ENCODE data around the gene NFKB1. TPM values are rescaled to one million over a fixed set of nuclear protein-coding genes. Genes with fewer than 3 reads are reported as not detected.

Gene NFKB1
- polyA plus RNA-seq, 1 donor from 2014 or later, result 8.6 TPM

- Histone ChIP-seq H3K4me2 (ENCODE audit: low read length) (no peak overlapping the region), H4K20me1 (ENCODE audit: insufficient read depth) (no peaks in the 10 kb centered on the region), H3K9me3 (ENCODE audit: low read length) (no peaks in the 10 kb centered on the region), H3K27me3 (ENCODE audit: insufficient read depth, low read depth, low read length) (no peaks in the 10 kb centered on the region), H3K27ac (ENCODE audit: low read length) (no peak overlapping the region), H3K79me2 (replicated peaks; ENCODE audit: insufficient read depth, low read length) (no peaks in the 10 kb centered on the region), H2AFZ (ENCODE audit: low read depth, low read length) (no peak overlapping the region), H3K4me3 (ENCODE audit: low read length) (no peak overlapping the region), H3K9ac (ENCODE audit: low read length) (no peak overlapping the region), H3K36me3 (ENCODE audit: insufficient read depth, low read length) (no peaks in the 10 kb centered on the region), H3K9me2 (ENCODE audit: insufficient read depth, low read length) (no peaks in the 10 kb centered on the region), H3F3A (ENCODE audit: insufficient read depth, low read length, poor library complexity, severe bottlenecking) (no peaks in the 10 kb centered on the region)
- TF ChIP-seq RAD21 (conservative IDR thresholded peaks at IDR 0.05) (no peak), EP300 (conservative IDR thresholded peaks at IDR 0.05; ENCODE audit: poor library complexity, severe bottlenecking) (no peak), REST (IDR thresholded peaks at IDR 0.05; ENCODE audit: borderline replicate concordance) (no peak), SMC3 (conservative IDR thresholded peaks at IDR 0.05; ENCODE audit: poor library complexity) (no peak), MXI1 (conservative IDR thresholded peaks at IDR 0.05; ENCODE audit: poor library complexity, severe bottlenecking) (no peak), EZH2 (IDR thresholded peaks at IDR 0.05; ENCODE audit: borderline replicate concordance, insufficient read depth, low read length, poor library complexity, severe bottlenecking) (no peak), TAF1 (IDR thresholded peaks at IDR 0.05; ENCODE audit: low read depth) (no peak), POLR2AphosphoS5 (IDR thresholded peaks at IDR 0.05) (no peak)
- TF ChIP-seq, protein P1, sequence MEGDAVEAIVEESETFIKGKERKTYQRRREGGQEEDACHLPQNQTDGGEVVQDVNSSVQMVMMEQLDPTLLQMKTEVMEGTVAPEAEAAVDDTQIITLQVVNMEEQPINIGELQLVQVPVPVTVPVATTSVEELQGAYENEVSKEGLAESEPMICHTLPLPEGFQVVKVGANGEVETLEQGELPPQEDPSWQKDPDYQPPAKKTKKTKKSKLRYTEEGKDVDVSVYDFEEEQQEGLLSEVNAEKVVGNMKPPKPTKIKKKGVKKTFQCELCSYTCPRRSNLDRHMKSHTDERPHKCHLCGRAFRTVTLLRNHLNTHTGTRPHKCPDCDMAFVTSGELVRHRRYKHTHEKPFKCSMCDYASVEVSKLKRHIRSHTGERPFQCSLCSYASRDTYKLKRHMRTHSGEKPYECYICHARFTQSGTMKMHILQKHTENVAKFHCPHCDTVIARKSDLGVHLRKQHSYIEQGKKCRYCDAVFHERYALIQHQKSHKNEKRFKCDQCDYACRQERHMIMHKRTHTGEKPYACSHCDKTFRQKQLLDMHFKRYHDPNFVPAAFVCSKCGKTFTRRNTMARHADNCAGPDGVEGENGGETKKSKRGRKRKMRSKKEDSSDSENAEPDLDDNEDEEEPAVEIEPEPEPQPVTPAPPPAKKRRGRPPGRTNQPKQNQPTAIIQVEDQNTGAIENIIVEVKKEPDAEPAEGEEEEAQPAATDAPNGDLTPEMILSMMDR (IDR thresholded peaks at IDR 0.05; ENCODE audit: poor library complexity, severe bottlenecking), result no peak
These were observed 109.3 kb downstream of the NFKB1 start for GRCh38 chr4:102610476-102610875.

GRCh38 chr4:102612210-102612609 lies 111.1 kb downstream of the NFKB1 start:
- TF ChIP-seq EP300 (conservative IDR thresholded peaks at IDR 0.05; ENCODE audit: poor library complexity, severe bottlenecking), result no peak
- Histone ChIP-seq H3K27me3 (ENCODE audit: insufficient read depth, low read depth, low read length) (no peaks in the 10 kb centered on the region), H3K36me3 (ENCODE audit: insufficient read depth, low read length) (no peaks in the 10 kb centered on the region), H2AFZ (ENCODE audit: low read depth, low read length) (no peak overlapping the region), H3K4me3 (ENCODE audit: low read length) (no peak overlapping the region), H3K9ac (ENCODE audit: low read length) (no peak overlapping the region), H3F3A (ENCODE audit: insufficient read depth, low read length, poor library complexity, severe bottlenecking) (no peaks in the 10 kb centered on the region), H3K4me2 (ENCODE audit: low read length) (no peak overlapping the region), H3K9me3 (ENCODE audit: low read length) (no peaks in the 10 kb centered on the region), H4K20me1 (ENCODE audit: insufficient read depth) (no peaks in the 10 kb centered on the region), H3K9me2 (ENCODE audit: insufficient read depth, low read length) (no peaks in the 10 kb centered on the region), H3K27ac (ENCODE audit: low read length) (no peak overlapping the region), H3K79me2 (replicated peaks; ENCODE audit: insufficient read depth, low read length) (no peaks in the 10 kb centered on the region)
